ENCODE measurements around the gene G0S2.
"Not testable (repeated sequence)": the region's sequence is repeated elsewhere in the genome, so short reads cannot be mapped to it uniquely, and the experiment has no call there.

G0S2 gene

DNA sequence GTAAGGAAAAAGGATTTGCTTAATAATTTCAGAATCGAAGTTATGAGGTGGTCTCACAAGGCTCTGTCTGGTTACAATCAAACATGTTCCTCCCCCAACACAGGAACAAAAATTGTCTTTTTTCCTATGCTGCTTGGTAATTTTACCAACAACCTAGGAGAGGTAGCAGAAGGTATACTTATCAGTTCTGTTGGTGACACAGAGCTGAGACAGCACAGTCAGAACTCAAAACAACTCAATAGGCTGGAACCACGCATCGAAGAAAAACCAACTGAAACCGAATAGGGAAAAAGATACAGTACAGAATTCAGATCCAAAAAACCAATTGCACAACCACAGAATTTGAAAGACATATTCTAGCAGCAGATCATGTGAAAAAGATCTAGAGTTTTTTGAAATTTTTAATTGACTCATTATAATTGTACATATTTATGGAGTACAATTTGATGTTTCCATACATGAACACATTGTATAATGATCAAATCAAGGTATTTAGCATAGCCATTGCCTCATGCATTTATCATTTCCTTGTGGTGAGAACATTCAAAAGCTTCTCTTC lies 3.8 kb downstream of the G0S2 start:
- no peak overlapping the region for H3K4me3 Mint-ChIP-seq
- ATAC-seq (replicated peaks) = peak in 1 of 2 donors; percentile 42
- H3K9me3 Mint-ChIP-seq = peaks cover 0 to 4% of the 10 kb centered on the region in 2 donors
- H3K27me3 Mint-ChIP-seq = peaks cover 63 to 71% of the 10 kb centered on the region in 2 donors
- no peaks in the 10 kb centered on the region for H3K36me3 Mint-ChIP-seq
- H3K27ac Mint-ChIP-seq = no peak overlapping the region
- peaks cover 25 to 30% of the 10 kb centered on the region in 2 donors for H3K4me1 Mint-ChIP-seq
- DNase-seq = no peak

- Mint-ChIP-seq H3K27me3 (peaks cover 21 to 31% of the 10 kb centered on the region in 2 donors), H3K27ac (no peak overlapping the region), H3K36me3 (no peaks in the 10 kb centered on the region), H3K9me3 (no peaks in the 10 kb centered on the region), H3K4me3 (no peak overlapping the region), H3K4me1 (peaks cover 3 to 6% of the 10 kb centered on the region in 2 donors)
- ATAC-seq (replicated peaks) = peak in 1 of 2 donors; percentile 29
- no peak for DNase-seq
Observed at GRCh38 chr1:209685821-209686220, 10.6 kb downstream of the G0S2 start.

GRCh38 chr1:209686322-209686721 lies 11.1 kb downstream of the G0S2 start:
- Mint-ChIP-seq H3K27ac (no peak overlapping the region), H3K27me3 (peaks cover 17 to 26% of the 10 kb centered on the region in 2 donors), H3K9me3 (no peaks in the 10 kb centered on the region), H3K4me1 (peaks cover 3 to 6% of the 10 kb centered on the region in 2 donors), H3K4me3 (no peak overlapping the region), H3K36me3 (no peaks in the 10 kb centered on the region)
- ATAC-seq (replicated peaks) (no peak), DNase-seq (no peak)

DNA sequence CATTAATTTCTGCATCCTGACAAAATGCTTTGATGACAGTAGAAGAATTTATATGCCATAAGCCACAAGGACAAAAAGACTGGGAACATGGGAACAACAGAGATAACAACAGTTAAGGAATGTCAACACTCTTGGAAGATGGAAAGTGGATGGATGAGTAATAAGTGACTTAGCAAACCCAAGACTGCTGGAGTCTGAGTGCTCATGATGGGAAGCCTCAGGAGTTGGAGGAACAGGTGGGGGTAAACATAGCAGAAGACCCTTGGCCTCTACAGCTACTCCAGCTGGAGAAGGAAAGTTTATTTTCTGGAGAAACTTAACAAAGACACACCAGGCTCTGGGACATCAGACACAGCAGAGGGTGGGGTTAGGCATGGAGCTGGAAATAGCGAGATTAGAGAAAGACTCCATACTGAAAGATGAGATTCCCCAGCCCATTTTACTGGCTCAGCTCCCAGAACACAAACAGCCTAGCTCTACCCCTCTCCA lies 13.6 kb downstream of the G0S2 start:
- no peaks in the 10 kb centered on the region for H3K9me3 Mint-ChIP-seq
- H3K36me3 Mint-ChIP-seq = no peaks in the 10 kb centered on the region
- no peak overlapping the region for H3K4me3 Mint-ChIP-seq
- no peak for ATAC-seq (replicated peaks)
- H3K27me3 Mint-ChIP-seq = peaks cover 18 to 26% of the 10 kb centered on the region in 2 donors
- H3K27ac Mint-ChIP-seq = no peak overlapping the region
- DNase-seq = no peak
- peaks cover 8 to 17% of the 10 kb centered on the region in 2 donors for H3K4me1 Mint-ChIP-seq

GRCh38 chr1:209689477-209689876 lies 14.3 kb downstream of the G0S2 start:
- ATAC-seq (replicated peaks) = no peak
- Mint-ChIP-seq H3K27ac (no peak overlapping the region), H3K36me3 (no peaks in the 10 kb centered on the region), H3K4me3 (no peak overlapping the region), H3K27me3 (peaks cover 23 to 29% of the 10 kb centered on the region in 2 donors), H3K9me3 (no peaks in the 10 kb centered on the region), H3K4me1 (peaks cover 8 to 17% of the 10 kb centered on the region in 2 donors)
- DNase-seq = no peak

DNA sequence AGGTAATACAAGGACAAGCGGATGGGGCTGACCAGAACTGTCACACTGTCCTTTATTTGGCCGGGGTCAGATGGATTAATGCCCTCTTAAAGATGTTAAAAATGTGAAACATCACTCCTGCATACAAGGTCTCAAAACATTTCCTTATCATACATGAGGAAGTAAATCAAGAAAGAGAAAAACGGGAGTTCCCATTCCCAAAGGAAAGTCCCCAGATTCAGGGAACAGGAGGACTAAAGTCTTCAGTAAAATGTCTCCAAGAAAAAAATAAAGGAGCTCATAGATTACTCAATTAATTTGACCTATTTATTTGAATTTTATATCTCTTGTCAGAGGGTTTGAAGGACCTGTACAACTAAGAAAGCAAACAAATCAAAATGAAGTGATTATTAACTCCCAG lies 16.0 kb downstream of the G0S2 start:
- H3K27ac Mint-ChIP-seq = no peak overlapping the region
- H3K4me1 Mint-ChIP-seq = peaks cover 5 to 11% of the 10 kb centered on the region in 2 donors
- H3K9me3 Mint-ChIP-seq = no peaks in the 10 kb centered on the region
- H3K36me3 Mint-ChIP-seq = no peaks in the 10 kb centered on the region
- no peak for DNase-seq
- peaks cover 32% of the 10 kb centered on the region in 2 donors for H3K27me3 Mint-ChIP-seq
- ATAC-seq (replicated peaks) = no peak
- H3K4me3 Mint-ChIP-seq = no peak overlapping the region

DNA sequence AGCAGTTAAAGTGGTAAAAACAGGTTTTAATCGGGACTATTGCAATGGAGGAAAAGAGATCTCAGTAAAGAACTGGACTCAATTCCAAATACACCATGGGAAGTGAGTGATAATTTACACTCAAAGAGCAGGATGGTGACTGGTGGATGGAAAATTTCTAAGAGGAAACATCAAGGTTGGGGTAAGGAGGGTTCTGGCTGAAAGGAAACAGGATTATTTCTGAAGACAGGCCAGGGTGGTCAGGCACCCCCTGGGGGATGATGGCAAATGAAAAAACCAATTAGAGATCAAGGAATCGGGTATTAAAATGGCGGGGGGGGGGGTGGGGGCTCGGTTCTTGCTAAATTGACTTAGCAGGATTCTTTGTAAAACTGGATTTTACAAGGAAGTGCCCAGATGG lies 17.1 kb downstream of the G0S2 start:
- peaks cover 35 to 38% of the 10 kb centered on the region in 2 donors for H3K27me3 Mint-ChIP-seq
- no peak overlapping the region for H3K27ac Mint-ChIP-seq
- H3K36me3 Mint-ChIP-seq = no peaks in the 10 kb centered on the region
- ATAC-seq (replicated peaks) (no peak), DNase-seq (no peak)
- H3K9me3 Mint-ChIP-seq = no peaks in the 10 kb centered on the region
- no peak overlapping the region for H3K4me3 Mint-ChIP-seq
- peaks cover 5 to 10% of the 10 kb centered on the region in 2 donors for H3K4me1 Mint-ChIP-seq

DNA sequence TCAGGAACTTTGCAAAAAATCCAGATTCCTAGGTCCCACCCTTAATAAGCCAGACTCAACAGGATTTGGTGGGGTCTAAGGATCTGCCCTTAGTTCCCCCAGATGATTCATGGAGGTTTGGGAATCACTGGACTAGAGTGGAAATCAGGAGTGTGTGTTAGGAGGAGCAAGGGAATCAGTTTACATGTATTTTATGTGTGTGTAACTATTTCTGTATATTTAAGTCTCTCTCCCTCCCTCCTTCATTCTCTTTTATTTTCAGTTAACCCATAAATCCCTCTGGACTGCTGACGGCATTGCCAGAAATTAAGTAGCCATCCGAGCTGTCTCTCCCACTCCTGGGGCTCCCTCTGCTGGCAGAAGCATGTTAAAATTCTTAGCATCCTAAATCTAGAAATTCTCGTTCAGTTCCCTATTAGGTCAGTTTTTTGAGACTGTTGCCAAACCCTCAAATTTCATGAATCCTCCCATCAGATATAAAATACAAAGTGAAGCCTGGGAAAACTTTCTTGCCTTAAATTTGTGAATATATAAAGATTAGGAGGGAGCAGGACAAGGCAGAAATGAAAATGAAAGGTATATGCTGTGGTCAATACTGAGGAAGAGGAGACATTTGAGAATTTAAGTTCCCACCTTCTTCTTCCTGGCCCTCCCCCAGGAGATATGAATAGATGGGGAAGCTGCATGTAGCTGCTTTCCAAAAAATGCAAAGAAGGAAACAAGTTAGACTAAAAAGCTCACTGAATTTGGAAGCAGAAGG lies 17.7 kb downstream of the G0S2 start:
- no peaks in the 10 kb centered on the region for H3K36me3 Mint-ChIP-seq
- ATAC-seq (replicated peaks) (peak; percentile 64 to 75), DNase-seq (peak; percentile 54)
- H3K4me3 Mint-ChIP-seq = no peak overlapping the region
- peaks cover 5 to 10% of the 10 kb centered on the region in 2 donors for H3K4me1 Mint-ChIP-seq
- no peak overlapping the region for H3K27ac Mint-ChIP-seq
- H3K9me3 Mint-ChIP-seq = no peaks in the 10 kb centered on the region
- peaks cover 34 to 36% of the 10 kb centered on the region in 2 donors for H3K27me3 Mint-ChIP-seq

GRCh38 chr1:209696673-209697072 lies 21.5 kb downstream of the G0S2 start:
- peaks cover 36 to 40% of the 10 kb centered on the region in 2 donors for H3K27me3 Mint-ChIP-seq
- H3K9me3 Mint-ChIP-seq = peaks cover 4 to 7% of the 10 kb centered on the region in 2 donors
- DNase-seq (no peak), ATAC-seq (replicated peaks) (no peak)
- H3K36me3 Mint-ChIP-seq = peaks cover 0 to 4% of the 10 kb centered on the region in 2 donors
- peaks cover 6 to 10% of the 10 kb centered on the region in 2 donors for H3K4me1 Mint-ChIP-seq
- no peak overlapping the region for H3K27ac Mint-ChIP-seq
- H3K4me3 Mint-ChIP-seq = no peak overlapping the region

DNA sequence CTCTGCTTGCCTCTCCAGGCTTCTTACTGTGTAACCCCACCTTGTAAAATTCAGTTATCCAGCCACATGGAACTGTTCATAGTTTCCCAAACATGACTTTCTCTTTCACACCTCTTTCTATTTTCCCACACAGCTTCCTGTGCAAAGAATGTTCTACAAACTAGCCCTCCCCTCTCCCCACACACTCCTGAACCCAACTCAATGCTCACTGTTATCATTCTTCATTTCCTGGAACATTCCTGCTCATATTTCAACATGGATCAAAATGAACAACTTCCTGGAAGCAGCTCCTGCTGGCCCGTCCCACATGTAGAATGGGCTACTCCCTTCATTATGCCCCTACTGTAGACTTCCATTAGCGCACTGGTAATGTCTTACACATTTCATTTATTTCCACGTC lies 21.9 kb downstream of the G0S2 start:
- H3K27me3 Mint-ChIP-seq = peaks cover 39 to 40% of the 10 kb centered on the region in 2 donors
- ATAC-seq (replicated peaks) (no peak), DNase-seq (no peak)
- H3K9me3 Mint-ChIP-seq = peaks cover 5 to 9% of the 10 kb centered on the region in 2 donors
- peaks cover 7 to 8% of the 10 kb centered on the region in 2 donors for H3K4me1 Mint-ChIP-seq
- H3K36me3 Mint-ChIP-seq = peaks cover 0 to 4% of the 10 kb centered on the region in 2 donors
- no peak overlapping the region for H3K4me3 Mint-ChIP-seq
- H3K27ac Mint-ChIP-seq = no peak overlapping the region

GRCh38 chr1:209700686-209701085 lies 25.5 kb downstream of the G0S2 start:
- not testable (repeated sequence) for DNase-seq, H3K4me1 Mint-ChIP-seq

GRCh38 chr1:209702832-209703231 lies 27.6 kb downstream of the G0S2 start:
- no peak overlapping the region for H3K4me3 Mint-ChIP-seq
- H3K27ac Mint-ChIP-seq = no peak overlapping the region
- H3K27me3 Mint-ChIP-seq = peaks cover 30 to 41% of the 10 kb centered on the region in 2 donors
- ATAC-seq (replicated peaks) = no peak
- no peak for DNase-seq
- H3K36me3 Mint-ChIP-seq = peaks cover 0 to 4% of the 10 kb centered on the region in 2 donors
- H3K4me1 Mint-ChIP-seq = peaks cover 5 to 10% of the 10 kb centered on the region in 2 donors
- H3K9me3 Mint-ChIP-seq = peaks cover 5 to 9% of the 10 kb centered on the region in 2 donors

More at GRCh38 chr1:209700686-209701085, 25.5 kb downstream of the G0S2 start:
- not testable (repeated sequence) for H3K27ac Mint-ChIP-seq; H3K36me3 Mint-ChIP-seq; ATAC-seq (replicated peaks); H3K4me3 Mint-ChIP-seq; H3K9me3 Mint-ChIP-seq
- H3K27me3 Mint-ChIP-seq = peaks cover 34 to 39% of the 10 kb centered on the region in 2 donors

- H3K4me3 Mint-ChIP-seq = peak overlapping the region in 1 of 2 donors; percentile 28
- peaks cover 0 to 4% of the 10 kb centered on the region in 2 donors for H3K36me3 Mint-ChIP-seq
- H3K27ac Mint-ChIP-seq = peak overlapping the region; percentile 14
- peaks cover 5 to 10% of the 10 kb centered on the region in 2 donors for H3K4me1 Mint-ChIP-seq
- DNase-seq (no peak), ATAC-seq (replicated peaks) (peak in 1 of 2 donors; percentile 46)
- peaks cover 5 to 9% of the 10 kb centered on the region in 2 donors for H3K9me3 Mint-ChIP-seq
- peaks cover 30 to 40% of the 10 kb centered on the region in 2 donors for H3K27me3 Mint-ChIP-seq
Observed at GRCh38 chr1:209703834-209704504, 28.8 kb downstream of the G0S2 start.

- ATAC-seq (replicated peaks) (no peak), DNase-seq (no peak)
- Mint-ChIP-seq H3K27ac (peak within 1 kb of the TSS; percentile 14), H3K36me3 (peaks cover 0 to 4% of the 10 kb centered on the region in 2 donors), H3K4me1 (peaks cover 5 to 10% of the 10 kb centered on the region in 2 donors), H3K9me3 (peaks cover 5 to 9% of the 10 kb centered on the region in 2 donors), H3K4me3 (peak within 1 kb of the TSS in 1 of 2 donors; percentile 28), H3K27me3 (peaks cover 30 to 43% of the 10 kb centered on the region in 2 donors)
Observed at GRCh38 chr1:209704584-209704983, 29.4 kb downstream of the G0S2 start, which contains the start of gene HSD11B1. HSD11B1 (plus strand) TSS chr1:209704846; CDS start chr1:209704943, 97 bp downstream.

Data from stimulated activated naive B cell treated with anti-CD40 and anti-IgM and Interleukin-4, amounts not matched to agents 10 μg/mL and 1 μg/mL and 100 μg/mL, for 72 hours (primary cell).